ENCODE data around the gene TADA3.

TADA3 gene

GRCh38 chr3:9754678-9755077 is 37.6 kb downstream of the TADA3 start:
- no peak for DNase-seq

- DNase-seq: no peak
Observed at GRCh38 chr3:9750556-9751411, 41.5 kb downstream of the TADA3 start.

GRCh38 chr3:9749645-9750555 is 42.4 kb downstream of the TADA3 start, which contains the start of gene OGG1:
TSS of gene OGG1 (plus strand) at chr3:9749952. CDS start at chr3:9750287, 335 bp downstream.
- peak; percentile 94 for DNase-seq

- DNase-seq: peak; percentile 10
Observed at GRCh38 chr3:9749296-9749644, 43.0 kb downstream of the TADA3 start.

DNA sequence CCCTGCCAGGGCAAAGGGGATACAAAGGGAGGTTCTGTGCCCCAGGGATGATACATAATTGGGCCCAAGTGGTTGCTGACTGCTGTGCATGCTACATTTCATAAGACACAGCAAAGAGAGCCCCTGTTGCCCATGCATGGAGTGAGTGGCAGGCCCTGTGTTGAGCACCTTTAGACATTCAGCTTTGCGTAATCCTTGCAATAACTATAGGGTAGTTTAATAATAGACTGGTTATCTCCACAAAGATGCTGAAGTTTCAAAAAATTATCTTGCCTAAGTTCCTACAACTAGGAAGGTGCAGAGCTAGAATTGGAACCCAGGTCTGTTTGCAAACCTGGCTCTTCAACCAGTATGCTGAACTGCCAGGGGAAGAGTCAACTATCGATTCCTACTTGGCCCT is 44.2 kb downstream of the TADA3 start:
- no peak for DNase-seq

- DNase-seq: no peak
Observed at GRCh38 chr3:9747267-9747666, 45.0 kb downstream of the TADA3 start.

GRCh38 chr3:9746330-9746729 is 45.9 kb downstream of the TADA3 start:
- DNase-seq: no peak

DNA sequence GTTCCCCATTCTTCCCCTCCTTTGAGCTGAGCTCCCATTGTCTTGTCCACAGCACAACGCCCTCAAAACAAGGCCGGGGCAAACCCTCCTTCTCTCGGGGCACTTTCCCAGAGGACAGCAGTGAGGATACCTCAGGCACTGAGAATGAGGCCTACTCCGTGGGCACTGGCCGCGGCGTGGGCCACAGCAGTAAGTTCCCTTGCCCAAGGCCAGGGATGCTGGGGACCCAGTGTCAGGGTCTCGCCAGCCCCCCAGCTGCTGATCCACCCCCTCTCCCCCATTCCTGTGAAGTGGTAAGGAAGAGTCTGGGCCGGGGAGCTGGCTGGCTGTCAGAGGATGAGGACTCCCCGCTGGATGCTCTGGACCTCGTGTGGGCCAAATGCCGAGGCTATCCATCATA is 46.8 kb downstream of the TADA3 start:
- DNase-seq: no peak

GRCh38 chr3:9744162-9744561 is 48.1 kb downstream of the TADA3 start:
- DNase-seq: no peak

DNA sequence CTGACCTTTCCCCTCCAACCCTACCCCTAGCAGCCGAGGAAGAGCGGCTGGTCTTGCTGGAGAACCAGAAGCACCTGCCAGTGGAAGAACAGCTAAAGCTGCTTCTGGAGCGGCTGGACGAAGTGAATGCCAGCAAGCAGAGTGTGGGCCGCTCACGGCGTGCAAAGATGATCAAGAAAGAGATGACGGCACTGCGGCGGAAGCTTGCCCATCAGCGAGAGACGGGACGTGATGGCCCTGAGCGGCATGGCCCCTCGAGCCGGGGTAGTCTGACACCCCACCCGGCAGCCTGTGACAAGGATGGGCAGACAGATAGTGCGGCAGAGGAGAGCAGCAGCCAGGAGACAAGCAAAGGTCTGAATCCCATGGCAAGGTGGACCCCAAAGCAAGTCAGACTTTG is 48.7 kb downstream of the TADA3 start:
- no peak for DNase-seq

- DNase-seq: no peak
Observed at GRCh38 chr3:9742560-9742959, 49.7 kb downstream of the TADA3 start.

- DNase-seq: no peak
Observed at GRCh38 chr3:9739181-9739580, 53.1 kb downstream of the TADA3 start.

- DNase-seq: no peak
Observed at GRCh38 chr3:9736831-9737230, 55.4 kb downstream of the TADA3 start.

DNA sequence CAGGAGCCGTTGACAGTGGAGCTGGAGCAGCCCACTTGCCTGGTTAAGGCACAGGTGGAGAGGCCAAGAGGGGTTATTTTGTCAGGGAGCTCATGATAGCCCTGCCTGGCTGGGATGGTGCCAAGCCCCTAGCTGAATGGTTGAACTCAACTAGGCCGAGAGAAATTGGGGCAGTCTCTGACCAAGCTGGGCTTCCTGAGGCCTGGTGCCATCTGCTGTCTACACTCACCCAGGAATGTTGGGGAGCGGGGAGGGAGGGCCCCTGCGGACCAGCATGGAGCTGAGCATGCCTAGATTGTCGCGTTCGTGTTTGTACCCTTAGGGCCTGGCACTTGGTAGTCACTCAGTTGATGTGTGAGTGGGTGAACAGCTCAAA is 59.5 kb downstream of the TADA3 start:
- DNase-seq: no peak

DNA sequence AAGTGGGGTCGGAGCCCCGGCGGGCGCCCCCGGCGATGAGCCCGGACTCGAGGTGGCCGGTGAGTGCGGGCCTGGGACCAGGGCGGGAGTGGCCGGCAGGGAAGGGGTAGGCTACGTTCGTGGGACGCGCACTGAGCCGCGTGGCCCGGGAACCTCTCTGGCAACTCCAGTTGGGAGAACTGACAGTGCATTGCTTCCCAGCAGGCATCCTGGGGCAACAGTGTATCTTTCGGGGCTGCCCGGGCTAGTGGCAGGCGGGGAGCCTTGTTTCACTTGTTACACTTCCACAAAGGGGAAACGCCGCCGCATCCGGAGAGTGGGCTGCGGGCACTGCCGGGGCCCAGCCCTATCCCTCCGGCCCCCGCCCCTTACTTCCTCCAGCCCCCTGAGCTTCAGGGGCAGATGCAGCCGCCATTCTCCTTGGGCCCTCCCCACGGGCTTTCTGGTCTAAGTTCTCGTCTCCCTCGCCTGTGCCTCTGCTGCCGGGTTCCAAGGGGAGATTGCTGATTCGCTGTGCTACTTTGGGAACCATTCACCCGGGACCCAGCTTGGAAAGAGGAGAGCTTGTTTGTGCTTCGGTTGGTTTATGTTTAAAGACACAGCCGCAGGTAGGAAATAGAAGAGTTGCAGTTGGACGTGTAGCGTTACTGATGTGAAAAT is 60.1 kb downstream of the TADA3 start:
- DNase-seq: no peak

DNA sequence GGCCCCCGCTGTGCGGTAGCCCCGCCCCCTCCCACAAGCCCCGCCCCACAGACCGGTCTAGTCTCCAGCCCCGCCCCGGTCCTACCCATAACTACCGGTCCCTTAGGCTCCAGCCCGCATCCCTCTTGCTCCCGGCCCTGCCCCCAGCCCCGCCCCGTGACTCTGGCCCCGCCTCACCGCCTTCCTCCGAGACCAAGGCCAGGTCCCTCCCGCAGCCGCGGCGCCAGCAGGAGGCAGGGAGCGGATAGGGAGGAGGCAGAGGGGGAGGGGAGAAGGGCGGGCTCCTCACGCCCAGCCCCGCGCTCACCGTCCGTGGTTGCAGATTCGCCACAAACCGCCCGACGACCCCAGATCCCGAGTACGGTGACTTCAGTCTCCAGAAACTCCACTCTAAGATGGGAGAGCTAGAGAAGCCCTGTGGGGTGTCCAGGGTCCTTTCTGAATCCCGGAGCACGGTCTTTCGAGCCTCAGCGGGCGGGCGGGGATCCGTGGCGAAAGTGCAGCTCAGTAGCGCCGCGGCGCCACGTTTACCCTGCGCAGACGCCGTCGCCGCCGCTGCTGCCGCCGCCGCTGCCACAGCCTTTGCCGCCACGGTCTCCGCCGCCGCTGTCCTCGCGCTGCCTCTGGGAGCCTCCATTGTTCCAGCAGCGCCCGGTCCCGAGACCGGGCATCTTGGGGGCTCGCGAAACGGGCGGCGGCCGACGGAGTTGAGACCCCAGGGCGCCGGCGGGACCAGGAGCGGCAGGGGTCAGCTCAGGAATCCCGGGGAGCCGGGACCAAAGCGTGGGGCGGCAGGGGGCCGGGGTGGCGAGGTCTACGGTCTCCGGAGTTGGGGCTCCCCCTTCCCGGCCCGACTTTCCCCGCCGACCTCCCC is 60.8 kb downstream of the TADA3 start, which contains the start of gene BRPF1:
TSS of gene BRPF1 (plus strand) at position 530 of the 874 bp plus-strand sequence. CDS start 2,406 bp downstream, outside the sequence.
- peak; percentile 86 for DNase-seq

DNA sequence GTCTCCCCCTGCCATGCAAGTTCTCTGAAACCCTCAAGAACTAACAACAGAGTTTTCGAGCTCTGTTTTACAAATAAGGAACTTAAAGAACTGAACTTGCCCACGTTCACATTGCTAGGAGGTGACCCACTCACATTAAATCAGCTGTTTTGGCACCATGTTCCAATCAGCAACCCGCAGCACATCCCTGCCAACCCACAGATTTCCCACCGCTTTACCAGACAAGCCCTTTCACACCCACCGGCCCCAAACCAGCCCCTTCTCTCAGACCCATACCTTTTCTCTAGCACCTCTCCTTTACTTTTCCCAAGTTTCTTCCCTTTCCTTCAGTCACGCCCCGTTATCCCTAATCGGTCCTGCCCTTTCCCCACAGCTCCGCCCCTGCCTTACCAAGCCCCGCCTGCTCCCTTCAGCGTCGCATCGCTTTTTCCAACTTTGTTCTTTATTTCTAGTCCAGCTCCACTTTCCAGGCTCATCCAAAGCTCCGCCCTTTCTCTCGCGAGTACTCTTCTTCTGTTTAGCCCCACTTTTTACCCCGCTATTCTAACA is 61.5 kb downstream of the TADA3 start:
- DNase-seq: peak; percentile 84

Measured in DMS 273 treated with DMSO at 0.1 percent for 48 hours (cell line).